HepG2 (cell line): ENCODE data around the gene TUBB2B. TPM values are rescaled to one million over a fixed set of nuclear protein-coding genes. Genes with fewer than 3 reads are reported as not detected.

Source experiments
- CTCF ChIP-seq: sonication (generic); formaldehyde crosslinking; IDR thresholded peaks from 2 replicates; pipeline ENCODE4 v1.5.0; 2020; ENCODE audit warnings: mild to moderate bottlenecking, missing genetic modification reagents, moderate library complexity
- DPF2 ChIP-seq: sonication (generic); formaldehyde crosslinking; IDR thresholded peaks from 2 replicates; pipeline ENCODE4 v1.4.0; 2020; ENCODE audit warnings: mild to moderate bottlenecking, low read depth, missing genetic modification reagents, borderline replicate concordance
- FOXC1 ChIP-seq: sonication (generic); formaldehyde crosslinking; IDR thresholded peaks from 2 replicates; pipeline ENCODE4 v1.8.0; 2022; ENCODE audit warnings: mild to moderate bottlenecking, missing genetic modification reagents, borderline replicate concordance
- HNF4G ChIP-seq, 2 experiments: sonication (generic) in 1 of 2; formaldehyde crosslinking in 1 of 2; IDR thresholded peaks; 2 replicates each; pipeline versions ENCODE4 v1.4.0 to v1.6.1; 2011 to 2020; ENCODE audit warnings: borderline replicate concordance in 2 of 2, low read depth in 2 of 2, mild to moderate bottlenecking in 2 of 2, low read length in 1 of 2, missing genetic modification reagents in 1 of 2, moderate library complexity in 1 of 2
- LCORL ChIP-seq, 2 experiments: fragments of 450-650 bp in 1 of 2; sonication (generic) in 1 of 2; formaldehyde crosslinking in 1 of 2; IDR thresholded peaks; 2 replicates each; pipeline versions ENCODE4 v1.5.0 to v1.6.1; 2017 to 2020; ENCODE audit warnings: antibody characterized with exemption in 1 of 2, missing genetic modification reagents in 1 of 2
- MZF1 ChIP-seq: sonication (generic); formaldehyde crosslinking; IDR thresholded peaks from 2 replicates; pipeline ENCODE4 v1.8.1; 2023; ENCODE audit warnings: mild to moderate bottlenecking, missing genetic modification reagents, borderline replicate concordance
- RNF219 ChIP-seq: sonication (generic); formaldehyde crosslinking; IDR thresholded peaks from 2 replicates; pipeline ENCODE4 v1.5.0; 2020; ENCODE audit warnings: mild to moderate bottlenecking, missing genetic modification reagents
- SAP130 ChIP-seq: IDR thresholded peaks from 2 replicates; pipeline ENCODE4 v1.6.1; 2016; ENCODE audit warnings: low read depth
- ZNF563 ChIP-seq: sonication (generic); formaldehyde crosslinking; IDR thresholded peaks from 2 replicates; pipeline ENCODE4 v1.8.0; 2022; ENCODE audit warnings: mild to moderate bottlenecking, moderate library complexity, missing genetic modification reagents
- ZNF574 ChIP-seq: sonication (generic); formaldehyde crosslinking; IDR thresholded peaks from 2 replicates; pipeline ENCODE4 v1.4.0; 2020; ENCODE audit warnings: missing genetic modification reagents
- ZNF776 ChIP-seq: sonication (generic); formaldehyde crosslinking; IDR thresholded peaks from 2 replicates; pipeline ENCODE4 v1.4.0; 2020; ENCODE audit warnings: mild to moderate bottlenecking, missing genetic modification reagents
- ZSCAN30 ChIP-seq: sonication (generic); formaldehyde crosslinking; IDR thresholded peaks from 2 replicates; pipeline ENCODE4 v1.5.0; 2020; ENCODE audit warnings: mild to moderate bottlenecking, missing genetic modification reagents
- polyA plus RNA-seq, 8 experiments: library from polyadenylated mRNA; depleted of rRNA in 3 of 8; stranded (reverse) in 7 of 8; unstranded in 1 of 8; fragments of >200 nt; fragmentation: Illumina TruSeq in 4 of 8; extraction: Trizol in 4 of 8; gene quantifications; 2 replicates each; pipeline versions ENCODE4 v1.2.1 to v1.2.3, GENCODE V29; 2011 to 2016; ENCODE audit warnings: low read depth in 4 of 8, missing spikeins in 1 of 8, mixed read lengths in 1 of 8; ENCODE audit not compliant: insufficient read depth in 1 of 8
- total RNA-seq, 5 experiments: library from RNA; depleted of rRNA; stranded (reverse); fragments of >200 nt; fragmentation: Illumina TruSeq; extraction: Trizol; gene quantifications; 2 replicates each; pipeline ENCODE4 v1.2.3, GENCODE V29; 2016; ENCODE audit warnings: low read depth in 1 of 5
- TF ChIP-seq, protein P1 (sequence below): sonication (generic); formaldehyde crosslinking; IDR thresholded peaks from 2 replicates; pipeline ENCODE4 v1.5.0; 2020; ENCODE audit warnings: mild to moderate bottlenecking, low read depth, missing genetic modification reagents, borderline replicate concordance
- TF ChIP-seq, protein P2 (sequence below): sonication (generic); formaldehyde crosslinking; IDR thresholded peaks from 2 replicates; pipeline ENCODE4 v1.4.0; 2020; ENCODE audit warnings: low read depth, mild to moderate bottlenecking, missing genetic modification reagents

TUBB2B gene
- total and polyA plus RNA-seq, 2 of the 13 experiments (the other 11 are each of a cell fraction or from before 2014, with no cell fraction given): 10.3 to 23.6 TPM

DNA sequence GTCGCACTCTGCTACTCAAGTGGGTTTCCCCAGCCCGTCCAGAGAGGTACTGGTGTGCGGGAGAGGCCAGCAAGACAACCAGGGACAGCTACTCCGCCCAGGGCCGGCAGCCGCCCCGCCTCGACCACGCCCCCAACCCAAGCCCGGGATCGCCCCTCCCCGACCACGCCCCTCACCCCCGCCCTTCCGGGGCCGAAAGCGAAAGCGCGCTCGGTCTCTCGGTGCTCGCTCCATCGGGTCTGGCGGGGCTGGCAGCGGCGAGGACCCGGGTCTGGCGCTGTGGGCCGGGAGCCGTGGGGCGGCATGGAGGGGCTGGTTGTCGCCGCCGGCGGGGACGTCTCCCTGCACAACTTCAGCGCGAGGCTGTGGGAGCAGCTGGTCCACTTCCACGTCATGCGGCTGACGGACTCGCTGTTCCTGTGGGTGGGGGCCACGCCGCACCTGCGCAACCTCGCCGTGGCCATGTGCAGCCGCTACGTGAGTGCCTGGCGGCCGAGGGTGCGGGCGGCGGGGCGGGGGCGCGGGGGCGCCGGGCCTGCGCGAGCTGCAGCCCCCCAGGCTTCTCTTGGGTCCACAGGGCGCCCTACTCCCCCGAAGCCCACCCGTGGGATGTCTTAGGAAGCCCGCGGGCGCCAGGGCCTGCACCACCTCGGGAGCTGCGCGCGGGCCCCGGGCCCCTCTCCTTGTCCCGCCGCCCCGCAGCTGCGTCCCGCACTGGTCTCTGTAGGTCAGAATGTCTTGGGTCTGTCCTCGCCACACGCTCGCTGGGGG, 31.5 kb upstream of the TUBB2B start, which contains the start of gene PSMG4 (continued):
- TF ChIP-seq, protein P1, sequence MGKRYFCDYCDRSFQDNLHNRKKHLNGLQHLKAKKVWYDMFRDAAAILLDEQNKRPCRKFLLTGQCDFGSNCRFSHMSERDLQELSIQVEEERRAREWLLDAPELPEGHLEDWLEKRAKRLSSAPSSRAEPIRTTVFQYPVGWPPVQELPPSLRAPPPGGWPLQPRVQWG: no peak
- peak; percentile 48; the same call in 1 of the 2 replicates for TF ChIP-seq DPF2 (CRISPR knock-in tag)
- TF ChIP-seq CTCF: peak; percentile 36
- TF ChIP-seq RNF219: peak; percentile 52; the same call in 1 of the 2 replicates
- peak; percentile 75; the same call in 1 of the 2 replicates for TF ChIP-seq ZNF574
- TF ChIP-seq ZNF563: peak; percentile 92
- TF ChIP-seq, protein P2, sequence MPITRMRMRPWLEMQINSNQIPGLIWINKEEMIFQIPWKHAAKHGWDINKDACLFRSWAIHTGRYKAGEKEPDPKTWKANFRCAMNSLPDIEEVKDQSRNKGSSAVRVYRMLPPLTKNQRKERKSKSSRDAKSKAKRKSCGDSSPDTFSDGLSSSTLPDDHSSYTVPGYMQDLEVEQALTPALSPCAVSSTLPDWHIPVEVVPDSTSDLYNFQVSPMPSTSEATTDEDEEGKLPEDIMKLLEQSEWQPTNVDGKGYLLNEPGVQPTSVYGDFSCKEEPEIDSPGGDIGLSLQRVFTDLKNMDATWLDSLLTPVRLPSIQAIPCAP (CRISPR knock-in tag): peak; percentile 99
- TF ChIP-seq HNF4G (IDR thresholded peaks at IDR 0.05; ENCODE audit: borderline replicate concordance, low read depth, low read length): no peak
- TF ChIP-seq HNF4G (CRISPR knock-in tag; IDR thresholded peaks at IDR 0.05; ENCODE audit: borderline replicate concordance, low read depth): 0 out of 2 replicates have a peak, but pooled peaks have one; percentile 6
- no peak for TF ChIP-seq LCORL (IDR thresholded peaks at IDR 0.05)
- 0 out of 2 replicates have a peak, but pooled peaks have one; percentile 24 for TF ChIP-seq LCORL (CRISPR knock-in tag; IDR thresholded peaks at IDR 0.05)
- peak; percentile 95; the same call in 1 of the 2 replicates for TF ChIP-seq ZNF776 (CRISPR knock-in tag)
- TF ChIP-seq MZF1 (CRISPR knock-in tag): peak; percentile 43; the same call in 1 of the 2 replicates
- 0 out of 2 replicates have a peak, but pooled peaks have one; percentile 42 for TF ChIP-seq ZSCAN30 (CRISPR knock-in tag)
- TF ChIP-seq FOXC1 (CRISPR knock-in tag): peak; percentile 64; the same call in 1 of the 2 replicates
- peak; percentile 97 for TF ChIP-seq SAP130
